ENCODE results near the gene GINS2. TPM values are rescaled to one million over a fixed set of nuclear protein-coding genes. Genes with fewer than 3 reads are reported as not detected.

GINS2 gene
- total RNA-seq, 2 experiments from 2014 or later: 38.3 to 45.7 TPM

- no peak for DNase-seq
- H3K36me3 Mint-ChIP-seq (ENCODE audit: low read depth): peaks cover 8% of the 10 kb centered on the region
- ChIA-PET POLR2A (no interaction called here), CTCF (no interaction called here)
- no peaks in the 10 kb centered on the region for H3K27me3 Mint-ChIP-seq
- no peak overlapping the region for H3K4me3 Mint-ChIP-seq
- H3K4me1 Mint-ChIP-seq: peaks cover 4% of the 10 kb centered on the region
- no peak overlapping the region for H3K27ac Mint-ChIP-seq
- H3K9me3 Mint-ChIP-seq: peaks cover 8% of the 10 kb centered on the region
Measured at GRCh38 chr16:85631802-85632393, 56.9 kb downstream of the GINS2 start.

- no peak for DNase-seq
- no peak overlapping the region for H3K4me3 Mint-ChIP-seq
- no peaks in the 10 kb centered on the region for H3K27me3 Mint-ChIP-seq
- no peak overlapping the region for H3K27ac Mint-ChIP-seq
- ChIA-PET CTCF (no interaction called here), POLR2A (no interaction called here)
- peaks cover 8% of the 10 kb centered on the region for H3K9me3 Mint-ChIP-seq
- H3K4me1 Mint-ChIP-seq: peaks cover 4% of the 10 kb centered on the region
- peaks cover 8% of the 10 kb centered on the region for H3K36me3 Mint-ChIP-seq (ENCODE audit: low read depth)
Measured at GRCh38 chr16:85631230-85631629, 57.5 kb downstream of the GINS2 start.

GRCh38 chr16:85629853-85630252, 58.9 kb downstream of the GINS2 start:
- no peak overlapping the region for H3K4me3 Mint-ChIP-seq
- H3K27me3 Mint-ChIP-seq: no peaks in the 10 kb centered on the region
- H3K9me3 Mint-ChIP-seq: peaks cover 8% of the 10 kb centered on the region
- POLR2A ChIA-PET: no interaction called here
- CTCF ChIA-PET: interaction anchor here (0.8 kb wide), 1 partner anchor 14 kb away, joined by 3 read pairs; no protein-coding TSS in a partner anchor
- H3K27ac Mint-ChIP-seq: no peak overlapping the region
- peaks cover 4% of the 10 kb centered on the region for H3K4me1 Mint-ChIP-seq
- H3K36me3 Mint-ChIP-seq (ENCODE audit: low read depth): peaks cover 8% of the 10 kb centered on the region
- no peak for DNase-seq

- H3K36me3 Mint-ChIP-seq (ENCODE audit: low read depth): peaks cover 8% of the 10 kb centered on the region
- no peaks in the 10 kb centered on the region for H3K27me3 Mint-ChIP-seq
- ChIA-PET CTCF (no interaction called here), POLR2A (no interaction called here)
- peaks cover 4% of the 10 kb centered on the region for H3K4me1 Mint-ChIP-seq
- no peak for DNase-seq
- no peak overlapping the region for H3K27ac Mint-ChIP-seq
- no peak overlapping the region for H3K4me3 Mint-ChIP-seq
- peaks cover 8% of the 10 kb centered on the region for H3K9me3 Mint-ChIP-seq
Measured at GRCh38 chr16:85629326-85629725, 59.4 kb downstream of the GINS2 start.

- DNase-seq: no peak
- Mint-ChIP-seq H3K36me3 (ENCODE audit: low read depth) (peaks cover 8% of the 10 kb centered on the region), H3K4me1 (peaks cover 4% of the 10 kb centered on the region), H3K27me3 (no peaks in the 10 kb centered on the region), H3K9me3 (peaks cover 8% of the 10 kb centered on the region), H3K4me3 (no peak overlapping the region), H3K27ac (no peak overlapping the region)
- ChIA-PET CTCF (interaction anchor here (1.4 to 3.2 kb wide), 2 partner anchors 9 to 12 kb away, joined by 3 to 20 read pairs; no protein-coding TSS in a partner anchor), POLR2A (no interaction called here)
Measured at GRCh38 chr16:85628645-85629044, 60.1 kb downstream of the GINS2 start.

- Mint-ChIP-seq H3K9me3 (peaks cover 8% of the 10 kb centered on the region), H3K36me3 (ENCODE audit: low read depth) (peaks cover 8% of the 10 kb centered on the region), H3K27me3 (no peaks in the 10 kb centered on the region), H3K27ac (no peak overlapping the region), H3K4me3 (no peak overlapping the region), H3K4me1 (peaks cover 4% of the 10 kb centered on the region)
- CTCF ChIA-PET: interaction anchor here (1.4 to 3.2 kb wide), 2 partner anchors 9 to 12 kb away, joined by 3 to 20 read pairs; no protein-coding TSS in a partner anchor
- POLR2A ChIA-PET: no interaction called here
- DNase-seq: no peak
Measured at GRCh38 chr16:85628265-85628556, 60.5 kb downstream of the GINS2 start.

GRCh38 chr16:85627526-85628264, 61.1 kb downstream of the GINS2 start:
- ChIA-PET POLR2A (no interaction called here), CTCF (interaction anchor here (1.4 to 3.2 kb wide), 2 partner anchors 10 to 11 kb away, joined by 3 to 20 read pairs; no protein-coding TSS in a partner anchor)

GRCh38 chr16:85627089-85627488, 61.7 kb downstream of the GINS2 start:
- DNase-seq: no peak
- H3K27ac Mint-ChIP-seq: no peak overlapping the region
- peaks cover 4% of the 10 kb centered on the region for H3K4me1 Mint-ChIP-seq
- CTCF ChIA-PET: interaction anchor here (1.4 to 3.2 kb wide), 2 partner anchors 10 to 11 kb away, joined by 3 to 20 read pairs; no protein-coding TSS in a partner anchor
- peaks cover 8% of the 10 kb centered on the region for H3K36me3 Mint-ChIP-seq (ENCODE audit: low read depth)
- H3K27me3 Mint-ChIP-seq: no peaks in the 10 kb centered on the region
- no peak overlapping the region for H3K4me3 Mint-ChIP-seq
- POLR2A ChIA-PET: no interaction called here
- peaks cover 8% of the 10 kb centered on the region for H3K9me3 Mint-ChIP-seq

More at GRCh38 chr16:85627526-85628264, 61.1 kb downstream of the GINS2 start:
- Mint-ChIP-seq H3K4me3 (no peak overlapping the region), H3K4me1 (peaks cover 4% of the 10 kb centered on the region), H3K27ac (no peak overlapping the region), H3K9me3 (peaks cover 8% of the 10 kb centered on the region), H3K36me3 (ENCODE audit: low read depth) (peaks cover 8% of the 10 kb centered on the region), H3K27me3 (no peaks in the 10 kb centered on the region)
- no peak for DNase-seq

Other genes starting within 250 kb of the GINS2 start
- gene GSE1, start 75.6 kb downstream of the GINS2 start, total RNA-seq: 10 to 100 TPM; 18.4 to 19.8 TPM
- gene C16orf74, start 62.1 kb upstream of the GINS2 start, total RNA-seq: under 1 TPM; 0.33 to 0.53 TPM
- 10 to 100 TPM; 25.0 to 25.6 TPM for gene EMC8, start 110.6 kb upstream of the GINS2 start, total RNA-seq
- gene COX4I1, start 110.7 kb upstream of the GINS2 start, total RNA-seq: 100 to 1,000 TPM; 450 to 456 TPM
- 1 to 10 TPM; 4.8 to 4.9 TPM for gene IRF8, start 210.2 kb upstream of the GINS2 start, total RNA-seq

Measured in activated CD4-positive, alpha-beta memory T cell treated with anti-CD3 and anti-CD28 coated beads, Interleukin-2, amount 10 ng/mL, durations not matched to agents 7 days and 5 days (primary cell).